Measurements from ENCODE around the gene QSOX1. TPM values are rescaled to one million over a fixed set of nuclear protein-coding genes. Genes with fewer than 3 reads are reported as not detected.

QSOX1 gene
- total and polyA plus RNA-seq, 2 donors (not counting 3 experiments of a cell fraction or from before 2014, with no cell fraction given): 256 to 415 TPM

- Histone ChIP-seq H3K4me1 (ENCODE audit: control insufficient read depth, extremely low read depth, insufficient read depth, low read length) (no peaks in the 10 kb centered on the region), H3K27ac (ENCODE audit: insufficient read depth, low read depth, low read length) (no peak overlapping the region), H3K9me3 (replicated peaks; ENCODE audit: control insufficient read depth, insufficient read depth, low read length) (no peaks in the 10 kb centered on the region), H3K27me3 (ENCODE audit: control insufficient read depth in 2 of 2, insufficient read depth in 2 of 2, low read length in 2 of 2) (no peaks in the 10 kb centered on the region), H3K4me3 (replicated peaks in 1 of 3; ENCODE audit: insufficient read depth in 1 of 3, low read depth in 1 of 3, low read length in 3 of 3) (no peak overlapping the region), H3K36me3 (ENCODE audit: control insufficient read depth in 2 of 2, extremely low read depth in 1 of 2, insufficient read depth in 2 of 2, low read length in 2 of 2) (peaks cover 0 to 4% of the 10 kb centered on the region in 2 experiments), H3K4me2 (ENCODE audit: insufficient read depth, low read length) (no peak overlapping the region), H2AFZ (ENCODE audit: low read depth, low read length) (no peak overlapping the region), H3K79me2 (ENCODE audit: control insufficient read depth, insufficient read depth, low read length) (peaks cover 13% of the 10 kb centered on the region), H3K9me1 (replicated peaks; ENCODE audit: control insufficient read depth, extremely low read depth, insufficient read depth, low read length) (no peaks in the 10 kb centered on the region), H4K20me1 (replicated peaks; ENCODE audit: control insufficient read depth, extremely low read depth, insufficient read depth, low read length) (no peaks in the 10 kb centered on the region), H3K9ac (replicated peaks; ENCODE audit: extremely low read depth, insufficient read depth, low read length) (no peak overlapping the region)
- TF ChIP-seq EZH2 (IDR thresholded peaks at IDR 0.05; ENCODE audit: borderline replicate concordance, low read depth, low read length, severe bottlenecking) (no peak), CTCF (IDR thresholded peaks at IDR 0.05; ENCODE audit: extremely low read depth in 1 of 2, insufficient read depth in 1 of 2, low read depth in 1 of 2, low read length in 2 of 2) (no peak), JUN (IDR thresholded peaks at IDR 0.05; ENCODE audit: borderline replicate concordance, insufficient read depth, insufficient read length, low read depth) (no peak), FOS (IDR thresholded peaks at IDR 0.05; ENCODE audit: borderline replicate concordance, insufficient read depth, low read length) (no peak), MAX (IDR thresholded peaks at IDR 0.05; ENCODE audit: insufficient read depth, insufficient read length) (no peak), GATA2 (IDR thresholded peaks at IDR 0.05; ENCODE audit: insufficient read depth, insufficient read length, low read depth, low read length) (no peak), POLR2A (IDR thresholded peaks at IDR 0.05; ENCODE audit: low read depth, low read length) (no peak), MYC (IDR thresholded peaks at IDR 0.05; ENCODE audit: low read depth, low read length) (no peak)
- no peak for DNase-seq (ENCODE audit: low read depth, low spot score)
- POLR2A ChIA-PET: no interaction called here
- CTCF ChIA-PET: interaction anchor here (0.8 to 7.3 kb wide), 9 partner anchors 9 to 463 kb away, joined by 3 to 76 read pairs (median 9); partner anchors contain the start of gene QSOX1
- intact Hi-C loops (cut with micrococcal nuclease): no loop called here
- no peak for FAIRE-seq
- dilution Hi-C loops (cut with MboI; ENCODE audit: extremely low pct_ligation_motif_present, low sequenced_read_pairs): no loop called here
- no TSS peak for BruUV-seq (replicated peaks)
Observed at GRCh38 chr1:180169640-180170195, 15.0 kb downstream of the QSOX1 start.

Measured in endothelial cell of umbilical vein (primary cell).